H1 (cell line): Measurements from ENCODE around the gene PPP1R14B.

Experiments
- ATF3 ChIP-seq: IDR thresholded peaks from 2 replicates; pipeline ENCODE4 v1.6.1; 2011; ENCODE audit warnings: low read depth, mild to moderate bottlenecking, low read length; ENCODE audit not compliant: insufficient read depth
- CTCF ChIP-seq, 3 experiments: IDR thresholded peaks; 1 replicate in 2 of 3; 2 replicates in 1 of 3; pipeline versions ENCODE4 v1.5.1 to v1.6.1; 2011; ENCODE audit warnings: low read length in 3 of 3, mild to moderate bottlenecking in 3 of 3, inconsistent platforms in 2 of 3, low read depth in 1 of 3, moderate library complexity in 1 of 3; ENCODE audit not compliant: insufficient read depth in 1 of 3; ENCODE audit errors: control extremely low read depth in 1 of 3
- EZH2 ChIP-seq: fragments of 200-600 bp; sonication (generic); IDR thresholded peaks from 2 replicates; pipeline ENCODE4 v1.7.1; 2012; ENCODE audit warnings: low read depth, mild to moderate bottlenecking, moderate library complexity, low read length, inconsistent platforms; ENCODE audit not compliant: severe bottlenecking
- USF2 ChIP-seq: IDR thresholded peaks from 2 replicates; pipeline ENCODE4 v1.6.1; 2011; ENCODE audit warnings: low read length, improper control_type of control experiment

GRCh38 chr11:64229744-64230170 is 17.0 kb downstream of the PPP1R14B start:
- TF ChIP-seq CTCF (IDR thresholded peaks at IDR 0.05; ENCODE audit: control extremely low read depth in 1 of 3, insufficient read depth in 1 of 3, low read depth in 1 of 3, low read length in 3 of 3) (no peak), ATF3 (no peak), EZH2 (no peak), USF2 (no peak)
